HG02981 (cell line): ENCODE results near the gene THRA.

Source experiments
- ATAC-seq: cut with Tn5 transposase; IDR thresholded peaks from one replicate; pipeline ENCODE4 v1.9.1; 2021; ENCODE audit warnings: mild to moderate bottlenecking, moderate library complexity; ENCODE audit not compliant: unreplicated experiment

Gene THRA

GRCh38 chr17:40075201-40075941, 12.6 kb downstream of the THRA start:
- no peak for ATAC-seq

- ATAC-seq: no peak
Observed at GRCh38 chr17:40075942-40076498, 13.3 kb downstream of the THRA start.

- no peak for ATAC-seq
Observed at GRCh38 chr17:40076591-40076990, 13.8 kb downstream of the THRA start.

GRCh38 chr17:40079545-40079944, 16.8 kb downstream of the THRA start:
- ATAC-seq: no peak

GRCh38 chr17:40084477-40084876, 21.7 kb downstream of the THRA start:
- no peak for ATAC-seq

- ATAC-seq: no peak
Observed at GRCh38 chr17:40086150-40087044, 23.6 kb downstream of the THRA start.

- ATAC-seq: no peak
Observed at GRCh38 chr17:40087049-40087794, 24.5 kb downstream of the THRA start.

- no peak for ATAC-seq
Observed at GRCh38 chr17:40087903-40088718, 25.3 kb downstream of the THRA start.

GRCh38 chr17:40089077-40089895, 26.5 kb downstream of the THRA start:
- no peak for ATAC-seq

- no peak for ATAC-seq
Observed at GRCh38 chr17:40090237-40091119, 27.7 kb downstream of the THRA start.

- no peak for ATAC-seq
Observed at GRCh38 chr17:40091691-40092397, 29.1 kb downstream of the THRA start.

GRCh38 chr17:40092581-40092980, 29.8 kb downstream of the THRA start:
- no peak for ATAC-seq

- no peak for ATAC-seq
Observed at GRCh38 chr17:40093005-40093579, 30.3 kb downstream of the THRA start.

- no peak for ATAC-seq
Observed at GRCh38 chr17:40093580-40094201, 30.9 kb downstream of the THRA start.

- no peak for ATAC-seq
Observed at GRCh38 chr17:40094874-40095273, 32.1 kb downstream of the THRA start.

GRCh38 chr17:40095351-40095943, 32.7 kb downstream of the THRA start:
- ATAC-seq: no peak
